ENCODE measurements around the gene SOCS7. TPM values are rescaled to one million over a fixed set of nuclear protein-coding genes. Genes with fewer than 3 reads are reported as not detected.

The SOCS7 gene
- total RNA-seq, 1 experiment from 2014 or later, result 29.2 TPM

DNA sequence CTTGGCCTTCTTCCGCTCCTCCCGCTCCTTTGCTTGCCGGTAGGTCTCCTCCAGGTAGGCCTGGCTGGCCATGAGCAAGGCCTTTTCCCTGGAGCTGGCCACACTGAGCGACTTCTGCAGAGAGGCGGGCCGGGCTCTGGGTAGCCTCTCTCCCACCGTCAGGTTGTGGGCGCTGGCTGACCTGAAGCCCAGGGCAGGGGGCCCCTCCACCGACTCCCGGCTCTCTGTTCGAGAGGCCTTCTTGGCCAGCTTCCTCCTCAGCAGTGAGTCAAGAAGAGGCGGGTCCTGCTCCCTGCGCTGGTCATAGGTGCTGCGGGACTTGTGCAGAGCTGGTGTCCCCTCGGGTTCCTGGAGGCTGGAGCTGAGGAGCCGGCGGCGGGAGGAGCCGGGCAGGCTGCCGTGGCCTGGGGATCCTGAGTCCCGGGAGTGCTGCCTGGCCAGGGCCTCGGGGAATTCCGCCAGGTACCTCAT lies 20.7 kb upstream of the SOCS7 start:
- peaks cover 6% of the 10 kb centered on the region for H3K4me1 Mint-ChIP-seq (ENCODE audit: low read depth, unreplicated experiment)
- DNase-seq, result no peak
- H3K4me3 Mint-ChIP-seq (ENCODE audit: unreplicated experiment), result no peak overlapping the region
- intact Hi-C loops (cut with micrococcal nuclease; ENCODE audit: unreplicated experiment), result no loop called here
- Histone ChIP-seq H3K9me3 (no peaks in the 10 kb centered on the region), H3K4me3 (ENCODE audit: low read depth, low read length) (no peak overlapping the region), H3K36me3 (ENCODE audit: control insufficient read depth, insufficient read depth, low read length) (no peaks in the 10 kb centered on the region), H3K4me1 (peaks cover 2% of the 10 kb centered on the region; the same call in 1 of the 2 replicates), H3K27me3 (replicated peaks; ENCODE audit: control insufficient read depth, insufficient read depth, low read length) (no peaks in the 10 kb centered on the region)
- H3K36me3 Mint-ChIP-seq (ENCODE audit: insufficient read depth, unreplicated experiment), result peaks cover 17% of the 10 kb centered on the region
- POLR2A ChIA-PET, result no interaction called here
- TF ChIP-seq, protein P1, sequence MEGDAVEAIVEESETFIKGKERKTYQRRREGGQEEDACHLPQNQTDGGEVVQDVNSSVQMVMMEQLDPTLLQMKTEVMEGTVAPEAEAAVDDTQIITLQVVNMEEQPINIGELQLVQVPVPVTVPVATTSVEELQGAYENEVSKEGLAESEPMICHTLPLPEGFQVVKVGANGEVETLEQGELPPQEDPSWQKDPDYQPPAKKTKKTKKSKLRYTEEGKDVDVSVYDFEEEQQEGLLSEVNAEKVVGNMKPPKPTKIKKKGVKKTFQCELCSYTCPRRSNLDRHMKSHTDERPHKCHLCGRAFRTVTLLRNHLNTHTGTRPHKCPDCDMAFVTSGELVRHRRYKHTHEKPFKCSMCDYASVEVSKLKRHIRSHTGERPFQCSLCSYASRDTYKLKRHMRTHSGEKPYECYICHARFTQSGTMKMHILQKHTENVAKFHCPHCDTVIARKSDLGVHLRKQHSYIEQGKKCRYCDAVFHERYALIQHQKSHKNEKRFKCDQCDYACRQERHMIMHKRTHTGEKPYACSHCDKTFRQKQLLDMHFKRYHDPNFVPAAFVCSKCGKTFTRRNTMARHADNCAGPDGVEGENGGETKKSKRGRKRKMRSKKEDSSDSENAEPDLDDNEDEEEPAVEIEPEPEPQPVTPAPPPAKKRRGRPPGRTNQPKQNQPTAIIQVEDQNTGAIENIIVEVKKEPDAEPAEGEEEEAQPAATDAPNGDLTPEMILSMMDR (IDR thresholded peaks at IDR 0.05; ENCODE audit: insufficient read depth in 1 of 2, low read depth in 1 of 2, low read length in 1 of 2, severe bottlenecking in 1 of 2, unreplicated experiment in 1 of 2), result no peak
- CTCF ChIA-PET, result interaction anchor here (1.2 to 2.1 kb wide), 2 partner anchors 13 to 18 kb away, joined by 3 to 12 read pairs; no protein-coding TSS in a partner anchor
- no peak overlapping the region for H3K27ac Mint-ChIP-seq (ENCODE audit: unreplicated experiment)
- no peaks in the 10 kb centered on the region for H3K9me3 Mint-ChIP-seq (ENCODE audit: unreplicated experiment)
- no TSS peak for BruUV-seq (replicated peaks)
- H3K27me3 Mint-ChIP-seq (ENCODE audit: insufficient read depth, unreplicated experiment), result peaks cover 3% of the 10 kb centered on the region

DNA sequence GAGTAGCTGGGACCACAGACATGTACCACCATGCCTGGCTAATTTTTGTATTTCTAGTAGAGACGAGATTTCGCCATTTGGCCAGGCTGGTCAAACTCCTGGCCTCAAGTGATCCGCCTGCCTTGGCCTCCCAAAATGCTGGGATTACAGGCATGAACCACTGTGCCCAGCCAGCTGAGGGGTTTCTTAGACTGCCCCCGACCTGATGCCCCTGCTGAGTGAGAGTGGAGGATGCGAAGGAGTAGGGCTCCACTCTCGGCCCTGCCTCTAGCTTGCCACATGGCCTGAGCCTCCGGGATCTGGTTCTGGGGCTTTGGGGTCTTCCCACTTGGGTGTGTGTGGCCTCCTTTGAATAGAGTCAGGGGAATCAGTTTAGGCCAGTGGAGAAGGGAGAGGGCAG lies 18.9 kb upstream of the SOCS7 start:
- no peak overlapping the region for H3K4me3 Mint-ChIP-seq (ENCODE audit: unreplicated experiment)
- Histone ChIP-seq H3K27me3 (replicated peaks; ENCODE audit: control insufficient read depth, insufficient read depth, low read length) (no peaks in the 10 kb centered on the region), H3K4me1 (no peaks in the 10 kb centered on the region), H3K36me3 (ENCODE audit: control insufficient read depth, insufficient read depth, low read length) (no peaks in the 10 kb centered on the region), H3K4me3 (ENCODE audit: low read depth, low read length) (no peak overlapping the region), H3K9me3 (no peaks in the 10 kb centered on the region)
- H3K27ac Mint-ChIP-seq (ENCODE audit: unreplicated experiment), result no peak overlapping the region
- POLR2A ChIA-PET, result no interaction called here
- DNase-seq, result no peak
- intact Hi-C loops (cut with micrococcal nuclease; ENCODE audit: unreplicated experiment), result no loop called here
- CTCF ChIA-PET, result interaction anchor here (0.8 to 2.1 kb wide), 4 partner anchors 9 to 82 kb away, joined by 3 to 12 read pairs (median 6); no protein-coding TSS in a partner anchor
- no peaks in the 10 kb centered on the region for H3K9me3 Mint-ChIP-seq (ENCODE audit: unreplicated experiment)
- no peaks in the 10 kb centered on the region for H3K4me1 Mint-ChIP-seq (ENCODE audit: low read depth, unreplicated experiment)
- H3K36me3 Mint-ChIP-seq (ENCODE audit: insufficient read depth, unreplicated experiment), result peaks cover 10% of the 10 kb centered on the region
- TF ChIP-seq, protein P1 (IDR thresholded peaks at IDR 0.05; ENCODE audit: insufficient read depth in 1 of 2, low read depth in 1 of 2, low read length in 1 of 2, severe bottlenecking in 1 of 2, unreplicated experiment in 1 of 2), result no peak
- H3K27me3 Mint-ChIP-seq (ENCODE audit: insufficient read depth, unreplicated experiment), result peaks cover 3% of the 10 kb centered on the region
- no TSS peak for BruUV-seq (replicated peaks)

- Mint-ChIP-seq H3K36me3 (ENCODE audit: insufficient read depth, unreplicated experiment) (peaks cover 10% of the 10 kb centered on the region), H3K9me3 (ENCODE audit: unreplicated experiment) (no peaks in the 10 kb centered on the region), H3K4me3 (ENCODE audit: unreplicated experiment) (no peak overlapping the region), H3K27me3 (ENCODE audit: insufficient read depth, unreplicated experiment) (peaks cover under 1% of the 10 kb centered on the region), H3K4me1 (ENCODE audit: low read depth, unreplicated experiment) (no peaks in the 10 kb centered on the region), H3K27ac (ENCODE audit: unreplicated experiment) (no peak overlapping the region)
- BruUV-seq (replicated peaks), result no TSS peak
- Histone ChIP-seq H3K4me1 (no peaks in the 10 kb centered on the region), H3K27me3 (replicated peaks; ENCODE audit: control insufficient read depth, insufficient read depth, low read length) (no peaks in the 10 kb centered on the region), H3K4me3 (ENCODE audit: low read depth, low read length) (no peak overlapping the region), H3K36me3 (ENCODE audit: control insufficient read depth, insufficient read depth, low read length) (no peaks in the 10 kb centered on the region), H3K9me3 (no peaks in the 10 kb centered on the region)
- intact Hi-C loops (cut with micrococcal nuclease; ENCODE audit: unreplicated experiment), result no loop called here
- ChIA-PET CTCF (interaction anchor here (0.6 to 1.6 kb wide), 10 partner anchors 9 to 176 kb away, joined by 3 to 14 read pairs (median 6); no protein-coding TSS in a partner anchor), POLR2A (no interaction called here)
- TF ChIP-seq, protein P1 (IDR thresholded peaks at IDR 0.05; ENCODE audit: insufficient read depth in 1 of 2, low read depth in 1 of 2, low read length in 1 of 2, severe bottlenecking in 1 of 2, unreplicated experiment in 1 of 2), result peak; percentile 73 to 85
- peak; percentile 72 to 80 for DNase-seq
These were observed 17.9 kb upstream of the SOCS7 start for GRCh38 chr17:38333635-38334295.

Data from Caco-2 (cell line).